ENCODE data around the gene FAM118A.
"Not testable (repeated sequence)": the region's sequence is repeated elsewhere in the genome, so short reads cannot be mapped to it uniquely, and the experiment has no call there.

Gene FAM118A

DNA sequence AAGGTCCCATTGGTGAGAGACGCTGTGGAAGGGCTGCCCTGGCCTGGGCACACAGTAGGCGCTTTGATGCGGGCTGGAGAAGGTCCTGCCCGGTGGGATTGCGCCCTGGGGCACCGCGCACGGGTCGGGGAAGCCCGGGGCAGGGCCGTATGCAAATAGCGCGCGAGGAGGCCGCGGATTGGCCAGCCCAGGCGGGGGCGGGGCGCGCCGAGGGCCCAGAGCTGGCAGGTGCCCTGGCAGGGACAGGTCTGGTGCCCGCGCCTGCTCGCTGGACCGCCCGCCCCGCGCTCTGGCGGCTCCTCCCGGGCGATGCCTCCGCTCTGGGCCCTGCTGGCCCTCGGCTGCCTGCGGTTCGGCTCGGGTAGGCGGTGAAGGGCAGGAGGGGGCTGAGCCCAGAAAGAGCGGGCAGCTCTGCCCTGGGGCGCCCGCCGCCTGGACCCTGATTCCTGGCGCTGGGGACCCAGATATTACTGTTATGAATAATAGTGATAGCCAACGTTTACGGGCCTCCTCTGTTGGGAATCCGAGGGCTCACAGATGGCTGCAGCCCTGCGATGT, 24.9 kb upstream of the FAM118A start, which contains the start of gene UPK3A:
TSS of gene UPK3A (plus strand) at position 245 of the 558 bp plus-strand sequence. CDS start at position 310, 65 bp downstream.
- peak in 1 of 2 experiments; percentile 65 for DNase-seq

DNA sequence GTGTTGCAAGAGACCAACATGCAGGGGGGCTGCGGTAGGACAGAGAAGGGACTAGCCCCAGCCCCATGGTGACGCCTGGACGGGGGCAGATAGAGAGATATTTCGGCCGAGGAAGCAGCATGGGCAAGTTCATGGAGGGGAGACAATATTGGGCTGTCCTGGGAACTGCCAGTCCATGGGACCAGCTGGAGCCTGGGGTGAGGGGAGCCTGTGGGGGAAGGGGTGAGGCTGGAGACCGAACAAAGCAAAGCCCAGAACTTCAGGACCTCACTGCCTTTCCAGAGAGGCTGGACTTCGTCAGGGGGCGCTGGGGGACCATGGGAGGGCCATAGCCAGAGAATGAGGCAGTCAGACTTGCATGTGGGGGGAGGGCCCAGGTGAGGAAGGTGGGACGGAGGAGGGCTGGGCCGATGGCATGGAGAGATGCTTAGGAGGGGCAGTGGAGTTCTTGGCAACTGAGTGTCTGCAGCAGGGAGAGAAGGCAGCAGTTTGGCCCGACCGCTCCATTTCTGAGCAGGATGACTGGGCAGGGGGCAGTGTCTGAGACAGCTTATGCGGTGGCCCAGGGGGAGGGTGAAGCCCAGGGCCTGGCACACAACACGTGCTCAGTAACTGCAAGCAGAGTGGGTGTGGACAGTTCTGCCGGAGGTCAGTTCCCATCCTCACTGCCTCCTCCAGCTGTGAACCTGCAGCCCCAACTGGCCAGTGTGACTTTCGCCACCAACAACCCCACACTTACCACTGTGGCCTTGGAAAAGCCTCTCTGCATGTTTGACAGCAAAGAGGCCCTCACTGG, 24.3 kb upstream of the FAM118A start:
- DNase-seq: peak in 1 of 2 experiments; percentile 43

DNA sequence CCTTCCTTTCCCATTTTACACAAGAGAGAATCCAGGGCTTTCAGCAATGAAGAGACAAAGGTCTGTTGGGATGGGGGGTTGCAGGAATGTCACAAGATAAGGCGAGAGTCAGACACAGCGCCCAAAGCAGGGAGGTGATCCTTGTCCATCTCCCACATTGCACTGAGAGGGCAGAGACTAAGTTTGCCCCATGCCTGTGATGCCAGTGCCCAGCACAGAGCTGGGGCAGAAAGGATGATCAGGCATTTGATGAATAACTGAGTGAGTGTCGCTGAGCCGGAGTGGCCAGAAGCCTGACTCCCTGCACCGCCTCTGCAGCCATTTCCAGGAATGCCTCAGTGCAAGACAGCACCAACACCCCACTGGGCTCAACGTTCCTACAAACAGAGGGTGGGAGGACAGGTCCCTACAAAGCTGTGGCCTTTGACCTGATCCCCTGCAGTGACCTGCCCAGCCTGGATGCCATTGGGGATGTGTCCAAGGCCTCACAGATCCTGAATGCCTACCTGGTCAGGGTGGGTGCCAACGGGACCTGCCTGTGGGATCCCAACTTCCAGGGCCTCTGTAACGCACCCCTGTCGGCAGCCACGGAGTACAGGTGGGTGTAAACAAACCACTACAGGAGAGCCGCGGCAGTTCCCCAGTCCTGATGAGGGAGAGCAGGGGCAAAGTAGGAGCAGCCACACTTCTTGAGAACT, 22.7 kb upstream of the FAM118A start:
- no peak for DNase-seq

DNA sequence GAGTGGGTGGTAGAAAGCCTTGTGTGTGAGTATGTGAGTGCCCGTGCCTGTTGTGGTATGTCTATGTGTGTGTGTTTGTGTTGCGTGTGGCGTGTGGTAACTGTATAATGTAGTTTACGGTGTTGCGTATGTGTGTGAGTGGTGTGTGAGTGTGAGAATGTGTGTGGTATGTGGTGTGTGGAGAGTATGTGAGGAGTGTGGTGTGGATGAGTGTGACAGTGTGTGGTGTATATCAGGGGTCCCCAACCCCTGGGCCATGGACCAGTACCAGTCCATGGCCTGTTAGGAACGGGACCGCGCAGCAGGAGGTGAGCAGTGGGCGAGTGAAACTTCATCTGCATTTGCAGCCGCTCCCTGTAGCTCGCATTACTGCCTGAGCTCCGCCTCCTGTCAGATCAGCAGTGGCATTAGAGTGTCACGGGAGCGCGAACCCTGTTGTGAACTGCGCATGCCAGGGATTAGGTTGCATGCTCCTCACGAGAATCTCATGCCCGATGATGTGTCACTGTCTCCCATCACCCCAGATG, 19.3 kb upstream of the FAM118A start:
- DNase-seq: peak; percentile 83 to 89

DNA sequence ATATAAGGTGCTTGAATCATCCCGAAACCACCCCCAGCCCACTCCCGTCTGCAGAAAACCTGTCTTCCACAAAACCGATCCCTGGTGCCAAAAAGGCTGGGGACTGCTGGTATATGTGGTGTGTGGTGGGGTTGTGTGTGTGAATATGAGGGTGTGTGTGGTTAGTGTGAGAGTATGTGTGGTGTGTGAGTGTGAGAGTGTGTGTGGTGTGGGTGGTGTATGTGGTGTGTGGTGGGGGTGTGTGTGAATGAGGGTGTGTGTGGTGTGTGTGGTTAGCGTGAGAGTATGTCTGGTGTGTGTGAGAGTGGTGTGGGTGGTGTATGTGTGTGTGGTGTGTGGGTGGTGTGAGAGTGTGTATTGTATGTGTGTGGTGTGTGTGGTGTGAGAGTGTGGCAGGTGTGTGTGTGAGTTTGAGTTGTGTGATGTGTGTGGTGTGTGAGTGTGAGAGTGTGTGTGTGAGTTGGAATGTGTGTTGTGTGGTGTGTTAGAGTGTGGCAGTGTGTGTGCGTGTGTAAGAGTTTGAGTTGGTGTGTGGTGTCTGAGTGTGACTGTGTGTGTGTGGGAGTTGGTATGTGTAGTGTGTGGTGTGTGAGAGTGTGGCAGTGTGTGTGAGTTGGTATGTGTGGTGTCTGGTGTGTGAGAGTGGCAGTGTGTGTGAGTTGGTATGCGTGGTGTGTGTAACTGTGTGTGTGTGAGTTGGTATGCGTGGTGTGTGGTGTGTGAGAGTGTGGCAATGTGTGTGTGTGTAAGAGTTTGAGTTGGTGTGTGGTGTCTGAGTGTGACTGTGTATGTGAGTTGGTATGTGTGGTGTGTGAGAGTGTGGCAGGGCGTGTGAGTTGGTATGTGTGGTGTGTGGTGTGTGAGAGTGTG, 18.4 kb upstream of the FAM118A start:
- DNase-seq: no peak

- DNase-seq: no peak
Observed at GRCh38 chr22:45291931-45292290, 17.8 kb upstream of the FAM118A start.

GRCh38 chr22:45292731-45293442, 16.8 kb upstream of the FAM118A start:
- no peak for DNase-seq

DNA sequence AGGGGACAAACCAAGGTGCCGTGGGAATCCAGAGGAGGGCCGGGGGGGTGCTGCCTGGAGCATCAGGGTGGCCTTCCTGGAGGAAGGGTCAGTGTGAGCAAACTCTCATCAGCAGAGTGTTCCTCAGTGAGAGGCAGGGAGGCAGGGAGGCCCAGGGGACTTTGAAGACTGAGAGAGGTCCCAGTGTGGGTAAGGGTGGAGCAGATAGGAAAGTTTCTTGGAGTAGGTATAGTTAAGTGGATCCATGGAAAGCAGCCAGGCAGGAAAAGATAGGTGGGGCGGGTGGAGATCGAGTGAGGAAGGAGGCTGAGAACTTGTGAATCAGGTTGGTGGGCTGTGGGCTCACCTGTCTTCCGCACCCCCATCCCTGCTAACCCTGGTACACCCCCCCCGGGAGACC, 15.7 kb upstream of the FAM118A start:
- DNase-seq: no peak

- DNase-seq: not testable (repeated sequence)
Observed at GRCh38 chr22:45295004-45295403, 14.7 kb upstream of the FAM118A start.

- DNase-seq: no peak
Observed at GRCh38 chr22:45295492-45295891, 14.2 kb upstream of the FAM118A start.

GRCh38 chr22:45296628-45297297, 13.0 kb upstream of the FAM118A start:
- no peak for DNase-seq

DNA sequence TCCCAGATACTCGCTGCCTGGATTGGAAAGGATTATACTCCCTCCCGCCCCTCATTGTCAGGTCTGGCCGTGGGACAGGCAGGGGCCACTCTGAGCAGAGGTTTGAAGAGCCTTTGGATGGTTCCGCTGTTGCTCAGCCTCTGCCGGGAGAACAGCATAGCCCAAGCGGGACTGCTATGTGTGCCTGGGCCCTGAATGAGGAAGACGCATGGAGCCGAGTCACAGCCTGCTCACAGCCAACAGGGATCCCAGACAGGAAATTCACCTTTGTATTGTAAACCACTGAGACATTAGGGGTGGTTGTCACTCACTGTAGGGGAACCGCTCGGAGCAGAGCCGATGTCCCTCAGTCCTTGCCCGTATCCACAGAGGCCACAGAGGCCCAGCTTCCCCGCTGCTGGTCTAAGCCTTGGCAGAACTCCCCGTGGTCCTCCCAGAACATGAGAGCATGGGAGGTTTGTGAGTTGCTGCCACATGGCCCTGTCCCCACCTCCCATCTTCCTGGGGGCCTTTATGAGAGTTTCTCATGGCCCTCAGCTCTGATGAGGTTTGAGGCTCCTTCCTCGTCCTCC, 10.7 kb upstream of the FAM118A start:
- no peak for DNase-seq

DNA sequence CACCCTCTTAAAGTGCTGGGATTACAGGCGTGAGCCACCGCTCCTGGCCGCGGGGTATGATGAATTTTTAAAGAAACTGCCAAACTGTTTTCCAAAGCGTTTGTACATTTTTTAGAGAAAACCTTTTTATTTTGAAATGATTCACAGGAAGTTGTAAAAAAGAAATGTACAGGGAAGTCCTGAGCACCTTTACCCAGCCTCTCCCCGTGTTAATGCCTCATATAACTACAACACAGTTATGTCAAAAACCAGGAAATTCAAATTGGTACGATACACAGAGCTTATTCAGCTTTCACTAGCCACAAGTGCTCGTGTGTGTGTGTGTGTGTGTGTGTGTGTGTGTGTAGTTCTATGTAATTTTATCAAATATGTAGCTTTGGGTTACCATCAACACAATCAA, 7.0 kb upstream of the FAM118A start:
- no peak for DNase-seq

DNA sequence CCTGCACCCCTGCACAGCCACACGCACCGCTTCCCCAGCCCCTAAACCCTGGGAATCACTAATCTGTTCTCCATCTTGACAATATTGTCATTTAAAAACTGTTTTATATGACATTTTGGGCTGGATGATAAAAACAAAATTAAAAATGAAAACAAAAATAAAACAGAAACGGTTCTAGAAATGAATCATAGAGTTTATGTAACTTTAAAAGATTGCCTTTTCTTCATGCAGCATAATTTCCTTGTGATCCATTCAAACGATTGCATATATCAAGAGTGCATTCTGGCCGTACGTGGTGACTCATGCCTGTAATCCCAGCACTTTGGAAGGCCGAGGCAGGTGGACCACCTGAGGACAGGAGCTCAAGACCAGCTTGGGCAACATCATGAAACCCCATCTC, 6.6 kb upstream of the FAM118A start:
- DNase-seq: no peak

DNA sequence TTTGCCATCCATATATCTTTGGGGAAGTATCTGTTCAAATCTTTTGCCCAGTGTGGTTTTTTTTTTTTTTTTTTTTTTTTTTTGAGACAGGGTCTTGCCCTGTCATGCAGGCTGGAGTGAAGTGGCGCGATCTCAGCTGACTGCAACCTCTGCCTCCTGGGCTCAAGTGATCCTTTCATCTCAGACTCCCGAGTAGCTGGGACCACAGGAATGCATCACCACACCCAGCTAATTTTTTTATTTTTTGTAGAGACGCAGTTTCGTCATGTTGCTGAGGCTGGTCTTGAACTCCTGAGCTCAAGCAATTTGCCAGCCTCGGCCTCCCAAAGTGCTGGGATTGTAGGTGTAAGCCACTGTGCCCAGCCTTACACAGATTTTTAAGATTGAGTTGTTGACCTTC, 4.8 kb upstream of the FAM118A start:
- DNase-seq: no peak

GRCh38 chr22:45305456-45306075, 4.2 kb upstream of the FAM118A start:
- DNase-seq: no peak

- DNase-seq: no peak
Observed at GRCh38 chr22:45306139-45306538, 3.6 kb upstream of the FAM118A start.

- no peak for DNase-seq
Observed at GRCh38 chr22:45308391-45308956, 1.3 kb upstream of the FAM118A start.

DNA sequence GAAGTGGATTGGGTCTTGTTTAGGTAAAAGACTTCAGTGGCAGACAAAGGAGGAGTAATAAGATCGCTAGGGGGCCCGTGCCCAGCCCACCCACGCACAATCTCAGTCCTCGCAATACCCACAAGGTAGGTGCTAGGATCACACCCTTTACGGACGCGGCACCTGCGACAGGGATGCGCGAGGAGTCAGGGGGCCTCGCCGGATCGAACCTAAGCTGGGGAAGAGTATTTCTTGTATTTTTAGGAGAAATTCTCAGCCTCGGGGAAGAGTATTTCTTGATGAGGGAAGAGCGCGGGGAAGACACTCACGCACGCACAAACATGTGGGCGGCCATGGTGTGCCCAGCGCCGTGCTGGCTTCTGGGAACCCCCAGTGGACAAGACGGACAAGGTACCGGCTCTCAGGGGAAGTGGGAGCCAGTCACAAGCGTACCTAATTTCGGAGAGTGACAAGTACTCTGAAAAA, 745 bp upstream of the FAM118A start:
- peak in 1 of 2 experiments; percentile 48 for DNase-seq

GRCh38 chr22:45310331-45310976, 720 bp downstream of the FAM118A start:
- no peak for DNase-seq

Data from SHP77 (cell line).